Left ventricle myocardium inferior (tissue), 1 donor: ENCODE measurements around the gene CDKL1. TPM values are rescaled to one million over a fixed set of nuclear protein-coding genes. Genes with fewer than 3 reads are reported as not detected.
"Not testable (repeated sequence)": the region's sequence is repeated elsewhere in the genome, so short reads cannot be mapped to it uniquely, and the experiment has no call there.

ENCODE experiments used
- DNase-seq: peaks from one replicate; pipeline ENCODE4 v3.0.0-alpha.2; 2020
- H3K27ac ChIP-seq: fragments of 200-600 bp; replicated peaks from 2 replicates; pipeline ENCODE4 v1.8.0; 2021
- H3K27me3 ChIP-seq: fragments of 200-600 bp; 2 replicates; pipeline ENCODE4 v1.8.0; 2021; ENCODE audit warnings: low read depth
- H3K36me3 ChIP-seq: fragments of 200-600 bp; 2 replicates; pipeline ENCODE4 v1.8.0; 2021
- H3K4me1 ChIP-seq: fragments of 200-600 bp; 2 replicates; pipeline ENCODE4 v1.8.0; 2021
- H3K4me3 ChIP-seq: fragments of 200-600 bp; 2 replicates; pipeline ENCODE4 v1.8.0; 2021; ENCODE audit warnings: mild to moderate bottlenecking, moderate library complexity
- H3K9me3 ChIP-seq: fragments of 200-600 bp; replicated peaks from 2 replicates; pipeline ENCODE4 v1.8.0; 2021
- CTCF ChIP-seq: fragments of 200-600 bp; IDR thresholded peaks from 2 replicates; pipeline ENCODE4 v1.8.0; 2021; ENCODE audit warnings: antibody characterized with exemption, mild to moderate bottlenecking, borderline replicate concordance
- intact Hi-C: fragments of 100-400 bp; cut with micrococcal nuclease; formaldehyde crosslinking; loops from one replicate; pipeline ENCODE4 v1.11.0; 2022
- total RNA-seq: library from RNA; stranded (reverse); fragmentation: NEBNext Ultra II Directional; extraction: Animal tissue kit (Norgen Biotek cat#: 25700); gene quantifications from one replicate; pipeline ENCODE4 v1.2.1, GENCODE V29; 2021
- donor health status: DM: no; HTN: yes; CAD: no; lungs with severe emphysema.

The CDKL1 gene
- total RNA-seq, 1 donor from 2014 or later = 1.3 TPM

GRCh38 chr14:50362764-50363713, 33.6 kb downstream of the CDKL1 start:
- intact Hi-C loops = no loop called here
- DNase-seq = no peak
- no peak for TF ChIP-seq CTCF
- Histone ChIP-seq H3K9me3 (no peaks in the 10 kb centered on the region), H3K27ac (peak overlapping the region; percentile 76), H3K4me1 (peaks cover 19% of the 10 kb centered on the region), H3K27me3 (no peaks in the 10 kb centered on the region), H3K4me3 (peak overlapping the region; percentile 45), H3K36me3 (peaks cover 3% of the 10 kb centered on the region)

DNA sequence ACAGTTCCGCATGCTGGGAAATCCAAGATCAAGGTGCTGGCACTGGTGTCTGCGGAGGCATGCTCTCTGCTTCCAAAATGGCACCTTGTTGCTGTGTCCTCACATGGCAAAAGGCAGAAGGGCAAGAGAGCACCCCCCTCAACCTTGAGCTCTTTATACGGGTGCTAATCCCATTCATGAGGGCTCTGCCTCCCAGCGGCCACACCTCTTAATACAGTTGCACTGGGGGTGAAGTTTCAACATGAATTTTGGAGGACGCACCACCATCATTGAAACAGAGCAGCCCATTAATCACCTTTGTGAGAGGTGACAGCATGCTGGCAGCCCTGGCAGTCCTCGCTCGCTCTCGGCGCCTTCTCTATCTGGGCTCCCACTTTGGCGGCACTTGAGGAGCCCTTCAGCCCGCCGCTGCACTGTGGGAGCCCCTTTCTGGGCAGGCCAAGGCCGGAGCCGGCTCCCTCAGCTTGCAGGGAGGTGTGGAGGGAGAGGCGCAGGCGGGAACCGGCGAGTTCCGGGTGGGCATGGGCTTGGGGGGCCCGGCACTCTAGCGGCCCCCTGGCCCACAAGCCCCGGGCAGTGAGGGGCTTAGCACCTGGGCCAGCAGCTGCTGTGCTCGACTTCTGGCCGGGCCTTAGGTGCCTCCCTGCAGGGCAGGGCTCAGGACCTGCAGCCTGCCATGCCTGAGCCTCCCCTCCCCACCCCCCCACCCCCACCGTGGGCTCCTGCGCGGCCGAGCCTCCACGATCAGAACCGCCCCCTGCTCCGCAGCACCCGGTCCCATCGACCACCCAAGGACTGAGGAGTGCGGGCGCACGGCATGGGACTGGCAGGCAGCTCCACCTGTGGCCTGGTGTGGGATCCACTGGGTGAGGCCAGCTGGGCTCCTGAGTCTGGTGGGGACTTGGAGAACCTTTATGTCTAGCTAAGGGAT, 34.9 kb downstream of the CDKL1 start:
- H3K27me3 ChIP-seq, H3K27ac ChIP-seq, DNase-seq, H3K4me3 ChIP-seq, H3K9me3 ChIP-seq, H3K36me3 ChIP-seq, intact Hi-C loops: not testable (repeated sequence)
- peaks cover 19% of the 10 kb centered on the region for H3K4me1 ChIP-seq

DNA sequence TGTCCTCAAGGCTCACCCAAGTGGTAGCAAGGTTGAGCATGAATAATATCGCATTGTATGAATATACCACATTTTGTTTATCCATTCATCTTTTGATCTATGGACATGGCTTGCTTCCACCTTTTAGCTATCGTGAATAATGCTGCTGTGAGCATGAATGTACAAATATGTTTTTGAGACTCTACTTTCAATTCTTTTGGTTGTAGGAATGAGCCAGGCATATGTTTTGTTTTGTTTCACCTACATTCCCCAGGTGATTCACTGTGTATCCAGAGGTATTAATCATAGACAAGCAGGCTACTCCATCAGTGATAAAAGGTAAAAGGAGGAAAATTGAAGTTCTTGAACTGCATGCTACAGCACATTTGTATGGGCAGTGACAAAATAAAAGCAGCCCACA, 35.8 kb downstream of the CDKL1 start:
- no peak overlapping the region for H3K4me3 ChIP-seq
- intact Hi-C loops = no loop called here
- peaks cover 7% of the 10 kb centered on the region for H3K36me3 ChIP-seq
- peaks cover 15% of the 10 kb centered on the region for H3K4me1 ChIP-seq
- TF ChIP-seq CTCF = no peak
- no peaks in the 10 kb centered on the region for H3K9me3 ChIP-seq
- no peaks in the 10 kb centered on the region for H3K27me3 ChIP-seq
- H3K27ac ChIP-seq = no peak overlapping the region
- no peak for DNase-seq

- Histone ChIP-seq H3K36me3 (peaks cover 7% of the 10 kb centered on the region), H3K27ac (no peak overlapping the region), H3K9me3 (no peaks in the 10 kb centered on the region), H3K27me3 (no peaks in the 10 kb centered on the region), H3K4me1 (peaks cover 15% of the 10 kb centered on the region), H3K4me3 (no peak overlapping the region)
- no peak for TF ChIP-seq CTCF
- intact Hi-C loops = no loop called here
- no peak for DNase-seq
Observed at GRCh38 chr14:50360093-50360492, 36.6 kb downstream of the CDKL1 start.

- intact Hi-C loops = no loop called here
- H3K36me3 ChIP-seq = peaks cover 7% of the 10 kb centered on the region
- no peak for DNase-seq
- no peaks in the 10 kb centered on the region for H3K27me3 ChIP-seq
- peaks cover 15% of the 10 kb centered on the region for H3K4me1 ChIP-seq
- H3K27ac ChIP-seq = no peak overlapping the region
- H3K4me3 ChIP-seq = no peak overlapping the region
- no peaks in the 10 kb centered on the region for H3K9me3 ChIP-seq
- TF ChIP-seq CTCF = no peak
Observed at GRCh38 chr14:50359631-50360030, 37.0 kb downstream of the CDKL1 start.
